K562 treated with DMSO at 1 percent for 48 hours (cell line): ENCODE measurements around the gene SELENOW. TPM values are rescaled to one million over a fixed set of nuclear protein-coding genes. Genes with fewer than 3 reads are reported as not detected.

Source experiments
- total RNA-seq: library from RNA; unstranded; fragments of 300-600 nt; gene quantifications from 2 replicates; pipeline ENCODE4 v1.2.3, GENCODE V29; 2022; ENCODE audit warnings: low replicate concordance; ENCODE audit errors: extremely low read depth

Gene SELENOW
- not detected in 2 replicates for total RNA-seq

GRCh38 chr19:47778049-47778953 is at the start of gene SELENOW:
TSS of gene SELENOW (plus strand) at chr19:47778703. CDS start at chr19:47778786, 83 bp downstream.

GRCh38 chr19:47745010-47745901 is 33.2 kb upstream of the SELENOW start, which contains the start of gene NOP53:
TSS of gene NOP53 (plus strand) at chr19:47745546. CDS start at chr19:47745560, 14 bp downstream.

GRCh38 chr19:47804451-47804850 is 25.9 kb downstream of the SELENOW start, which contains the start of gene TPRX1:
TSS of gene TPRX1 (minus strand) at chr19:47804551. CDS start at chr19:47804539, 12 bp downstream.

GRCh38 chr19:47821460-47822020 is 43.0 kb downstream of the SELENOW start, which contains the start of gene CRX:
TSS of gene CRX (plus strand) at chr19:47821937. CDS start at chr19:47834444, 12,507 bp downstream.

Other genes starting within 250 kb of the SELENOW start
- gene ZNF541, start 205.6 kb upstream of the SELENOW start, total RNA-seq, result not detected in 2 replicates
- gene BICRA, start 169.6 kb upstream of the SELENOW start, total RNA-seq, result not detected in 2 replicates
- 102 TPM in 1 of 2 replicates, not detected in the other for gene EHD2, start 65.3 kb upstream of the SELENOW start, total RNA-seq
- 967 and 1,406 TPM in 2 replicates for gene NOP53, start 33.2 kb upstream of the SELENOW start, total RNA-seq
- not detected in 2 replicates for gene TPRX1, start 25.8 kb downstream of the SELENOW start, total RNA-seq
- gene CRX, start 43.2 kb downstream of the SELENOW start, total RNA-seq, result not detected in 2 replicates
- gene TPRX2, start 80.5 kb downstream of the SELENOW start, total RNA-seq, result not detected in 2 replicates
- not detected in 2 replicates for gene SULT2A1, start 107.6 kb downstream of the SELENOW start, total RNA-seq
- gene BSPH1, start 213.5 kb downstream of the SELENOW start, total RNA-seq, result not detected in 2 replicates
- not detected in 2 replicates for gene ELSPBP1, start 215.9 kb downstream of the SELENOW start, total RNA-seq